GM12891 (cell line): ENCODE data around the gene EFL1.

Experiments
- POLR2A ChIP-seq: IDR thresholded peaks from 2 replicates; pipeline ENCODE4 v1.6.1; 2011; ENCODE audit warnings: low read depth, low read length, control low read depth
- POLR2AphosphoS5 ChIP-seq: IDR thresholded peaks from 2 replicates; pipeline ENCODE4 v1.6.1; 2011; ENCODE audit warnings: low read depth, low read length, control low read depth
- POU2F2 ChIP-seq: IDR thresholded peaks from 2 replicates; pipeline ENCODE4 v1.6.1; 2011; ENCODE audit warnings: low read depth, mild to moderate bottlenecking, control low read depth, low read length, moderate library complexity
- SPI1 ChIP-seq: IDR thresholded peaks from 2 replicates; pipeline ENCODE4 v1.6.1; 2011; ENCODE audit warnings: low read depth, low read length, control low read depth
- TAF1 ChIP-seq: IDR thresholded peaks from 2 replicates; pipeline ENCODE4 v1.6.1; 2011; ENCODE audit warnings: low read depth, low read length, control low read depth

GRCh38 chr15:82173108-82173507 is 89.4 kb downstream of the EFL1 start:
- no peak for TF ChIP-seq POLR2A
- no peak for TF ChIP-seq POLR2AphosphoS5
- TF ChIP-seq SPI1: no peak
- TF ChIP-seq POU2F2: no peak
- TF ChIP-seq TAF1: no peak
